Muscle of leg (tissue), 11 donors: ENCODE results near the gene PORCN. TPM values are rescaled to one million over a fixed set of nuclear protein-coding genes. Genes with fewer than 3 reads are reported as not detected.
"Not testable (repeated sequence)": the region's sequence is repeated elsewhere in the genome, so short reads cannot be mapped to it uniquely, and the experiment has no call there.

Experiments used
- DNase-seq: peaks from one replicate; pipeline ENCODE4 v3.0.0; 2013
- H3K27ac ChIP-seq: one replicate; pipeline ENCODE4 v1.5.1; 2013; ENCODE audit warnings: mild to moderate bottlenecking, low read length, control low read depth
- H3K27me3 ChIP-seq: one replicate; pipeline ENCODE4 v1.6.1; 2013; ENCODE audit warnings: low read length; ENCODE audit not compliant: control insufficient read depth, insufficient read depth
- H3K36me3 ChIP-seq: one replicate; pipeline ENCODE4 v1.6.1; 2013; ENCODE audit warnings: low read length; ENCODE audit not compliant: control insufficient read depth, insufficient read depth
- H3K4me1 ChIP-seq: one replicate; pipeline ENCODE4 v1.6.1; 2013; ENCODE audit warnings: low read length; ENCODE audit not compliant: control insufficient read depth, insufficient read depth
- H3K4me3 ChIP-seq: one replicate; pipeline ENCODE4 v1.5.1; 2013; ENCODE audit warnings: low read length, control low read depth
- H3K9me3 ChIP-seq: replicated peaks from 2 replicates; pipeline ENCODE4 v1.6.1; 2013; ENCODE audit warnings: low read depth, low read length; ENCODE audit not compliant: control insufficient read depth
- WGBS: methylation state at CpG from one replicate; pipeline ENCODE4 v1.1.5; 2013; ENCODE audit warnings: missing lambda C conversion rate; ENCODE audit not compliant: insufficient coverage; 5-methylcytosine and 5-hydroxymethylcytosine counted together
- polyA plus RNA-seq, 8 donors: library from polyadenylated mRNA; unstranded; fragments of 120-200 nt; gene quantifications; one replicate each; pipeline versions ENCODE4 v1.2.1 to v1.2.3, GENCODE V29; 2013; ENCODE audit warnings: inconsistent platforms in 1 of 8, low replicate concordance in 1 of 8; ENCODE audit not compliant: insufficient read length in 8 of 8, insufficient read depth in 1 of 8
- total RNA-seq: library from RNA; stranded (reverse); fragments of 120-200 nt; gene quantifications from one replicate; pipeline ENCODE4 v1.2.4, GENCODE V29; 2013

The PORCN gene
- total and polyA plus RNA-seq, 9 donors: 2.6 to 4.7 (median 3.6) TPM

- Histone ChIP-seq H3K27me3 (no peaks in the 10 kb centered on the region), H3K4me1 (no peaks in the 10 kb centered on the region), H3K9me3 (peaks cover 2% of the 10 kb centered on the region), H3K36me3 (peaks cover 3% of the 10 kb centered on the region), H3K27ac (no peak overlapping the region), H3K4me3 (no peak overlapping the region)
- DNase-seq: no peak
- 83% methylated on average over 3 of the region's 3 CpGs for WGBS
Observed at GRCh38 chrX:48533165-48533564, 24.4 kb downstream of the PORCN start.

- H3K4me3 ChIP-seq: peak overlapping the region; percentile 77
- H3K36me3 ChIP-seq: peaks cover 4% of the 10 kb centered on the region
- DNase-seq: no peak
- 88% methylated on average over 21 of the region's 23 CpGs for WGBS
- peaks cover 2% of the 10 kb centered on the region for H3K9me3 ChIP-seq
- H3K27ac ChIP-seq: peak overlapping the region; percentile 89
- no peaks in the 10 kb centered on the region for H3K27me3 ChIP-seq
- peaks cover 5% of the 10 kb centered on the region for H3K4me1 ChIP-seq
Observed at GRCh38 chrX:48538641-48539344, 30.0 kb downstream of the PORCN start.

GRCh38 chrX:48539345-48540027, 30.7 kb downstream of the PORCN start, which contains the start of gene TBC1D25:
Gene TBC1D25 (plus strand): TSS chrX:48539714. CDS start chrX:48539798, 84 bp downstream.
- peak; percentile 98 for DNase-seq
- peak within 1 kb of the TSS; percentile 89 for H3K27ac ChIP-seq
- peak within 1 kb of the TSS; percentile 77 for H3K4me3 ChIP-seq
- no peaks in the 10 kb centered on the region for H3K27me3 ChIP-seq
- H3K4me1 ChIP-seq: peaks cover 5% of the 10 kb centered on the region
- H3K9me3 ChIP-seq: peaks cover 2% of the 10 kb centered on the region
- H3K36me3 ChIP-seq: peaks cover 5% of the 10 kb centered on the region
- WGBS: 36% methylated on average over 55 of the region's 59 CpGs

- Histone ChIP-seq H3K4me3 (peak overlapping the region; percentile 77), H3K27me3 (no peaks in the 10 kb centered on the region), H3K27ac (peak overlapping the region; percentile 84), H3K9me3 (peaks cover 2% of the 10 kb centered on the region), H3K4me1 (peaks cover 5% of the 10 kb centered on the region), H3K36me3 (peaks cover 10% of the 10 kb centered on the region)
- DNase-seq: no peak
- WGBS: 37% methylated on average over 12 of the region's 12 CpGs
Observed at GRCh38 chrX:48540028-48540375, 31.2 kb downstream of the PORCN start.

GRCh38 chrX:48540480-48540879, 31.7 kb downstream of the PORCN start:
- peaks cover 5% of the 10 kb centered on the region for H3K4me1 ChIP-seq
- H3K36me3 ChIP-seq: peaks cover 11% of the 10 kb centered on the region
- no peak overlapping the region for H3K4me3 ChIP-seq
- H3K27ac ChIP-seq: no peak overlapping the region
- no peaks in the 10 kb centered on the region for H3K27me3 ChIP-seq
- WGBS: 80% methylated on average over 7 of the region's 7 CpGs
- no peak for DNase-seq
- H3K9me3 ChIP-seq: peaks cover 2% of the 10 kb centered on the region

GRCh38 chrX:48541140-48541814, 32.5 kb downstream of the PORCN start:
- Histone ChIP-seq H3K36me3 (peaks cover 11% of the 10 kb centered on the region), H3K4me3 (no peak overlapping the region), H3K4me1 (peaks cover 5% of the 10 kb centered on the region), H3K27me3 (no peaks in the 10 kb centered on the region), H3K27ac (no peak overlapping the region), H3K9me3 (peaks cover 2% of the 10 kb centered on the region)
- no CpG with 5 or more reads among the region's 10 CpGs for WGBS
- no peak for DNase-seq

- no peak for DNase-seq
- Histone ChIP-seq H3K27ac (no peak overlapping the region), H3K9me3 (no peaks in the 10 kb centered on the region), H3K4me1 (no peaks in the 10 kb centered on the region), H3K36me3 (peaks cover 11% of the 10 kb centered on the region), H3K4me3 (no peak overlapping the region), H3K27me3 (no peaks in the 10 kb centered on the region)
- WGBS: 75% methylated on average over 1 of the region's 3 CpGs
Observed at GRCh38 chrX:48548871-48549270, 40.1 kb downstream of the PORCN start.

- not testable (repeated sequence) for H3K9me3 ChIP-seq, H3K4me1 ChIP-seq, H3K27me3 ChIP-seq, DNase-seq, H3K27ac ChIP-seq, H3K4me3 ChIP-seq
- 73% methylated on average over 3 of the region's 9 CpGs for WGBS
- H3K36me3 ChIP-seq: peaks cover 30% of the 10 kb centered on the region
Observed at GRCh38 chrX:48555731-48556325, 47.0 kb downstream of the PORCN start.

GRCh38 chrX:48558271-48558670, 49.5 kb downstream of the PORCN start:
- DNase-seq: no peak

GRCh38 chrX:48559636-48560035, 50.8 kb downstream of the PORCN start:
- Histone ChIP-seq H3K27me3 (no peaks in the 10 kb centered on the region), H3K27ac (no peak overlapping the region), H3K9me3 (no peaks in the 10 kb centered on the region), H3K4me1 (no peaks in the 10 kb centered on the region), H3K4me3 (no peak overlapping the region), H3K36me3 (peaks cover 51% of the 10 kb centered on the region)
- WGBS: 93% methylated on average over 21 of the region's 24 CpGs
- DNase-seq: no peak

More at GRCh38 chrX:48558271-48558670, 49.5 kb downstream of the PORCN start:
- Histone ChIP-seq H3K36me3 (peaks cover 45% of the 10 kb centered on the region), H3K4me3 (no peak overlapping the region), H3K27me3 (no peaks in the 10 kb centered on the region), H3K4me1 (no peaks in the 10 kb centered on the region), H3K27ac (no peak overlapping the region), H3K9me3 (no peaks in the 10 kb centered on the region)
- WGBS: no CpG with 5 or more reads among the region's 4 CpGs
